ENCODE data around the gene SBF2.

DNA sequence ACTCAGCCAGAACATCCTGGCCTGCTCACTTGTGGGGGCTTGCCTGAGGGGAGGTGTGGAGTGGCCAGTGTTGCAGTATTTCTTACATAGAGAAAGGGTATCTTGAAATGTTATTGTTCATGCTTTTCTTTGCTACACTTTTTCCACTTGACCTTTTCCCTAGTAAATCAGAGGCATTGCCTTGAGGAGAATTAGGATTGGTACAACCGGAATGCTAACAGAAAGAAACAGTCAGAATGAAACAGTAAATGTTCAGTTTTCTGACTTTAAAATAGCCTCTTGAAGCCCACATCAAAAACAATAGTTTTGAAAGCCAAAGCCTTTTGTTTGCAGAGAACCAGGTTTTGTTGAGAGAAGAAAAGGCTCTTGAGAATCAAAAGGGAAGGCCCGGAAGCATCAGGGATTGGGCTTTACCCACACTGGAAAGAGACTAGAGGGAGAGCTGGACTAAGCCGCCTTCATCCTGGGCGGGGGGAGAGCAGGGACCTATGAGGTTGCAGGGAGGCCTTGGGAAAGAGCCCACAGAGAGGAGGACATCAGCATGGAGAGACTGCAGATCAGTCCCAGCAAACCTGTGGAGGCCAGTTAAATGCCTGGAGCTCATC, 23.2 kb upstream of the SBF2 start:
- TF ChIP-seq CTCF (IDR thresholded peaks at IDR 0.05) (no peak), POLR2A (IDR thresholded peaks at IDR 0.05) (no peak)

Measured in tibial nerve (tissue), 3 donors.